ENCODE results near the gene DHX30.

DHX30 gene

DNA sequence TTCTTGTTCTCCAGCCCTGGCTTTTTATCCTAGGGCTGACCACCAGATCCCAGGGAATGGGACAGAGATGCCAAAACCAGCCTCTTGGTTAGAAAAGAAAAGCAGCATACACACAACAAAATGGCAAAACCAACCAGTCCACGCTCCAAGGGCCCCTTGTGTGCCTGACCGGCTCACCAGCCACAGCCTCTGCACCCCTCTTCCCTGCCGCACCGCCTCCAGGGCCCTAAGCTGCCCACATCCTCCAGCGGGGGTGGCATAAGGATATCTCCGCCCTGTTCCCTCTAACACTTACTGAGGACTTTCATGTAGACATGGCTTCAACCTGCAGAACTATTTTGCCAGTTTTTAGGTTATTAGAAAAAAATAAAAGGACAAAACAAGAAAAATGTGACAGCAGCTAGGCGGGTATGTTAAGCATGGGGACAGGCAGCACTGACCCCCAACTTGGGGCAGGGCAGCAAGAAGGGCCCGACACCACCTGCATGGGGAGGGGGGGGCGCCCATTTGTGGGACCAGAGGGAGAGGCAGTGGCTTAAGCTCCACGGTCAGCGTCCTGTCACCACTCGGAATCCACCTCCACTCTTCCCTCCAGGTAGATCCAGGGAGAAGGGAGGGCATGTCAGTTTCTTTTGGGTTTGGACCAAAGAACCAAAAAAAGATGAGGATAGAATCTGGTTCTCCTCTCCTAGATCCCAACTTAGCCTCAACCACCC is 49.1 kb downstream of the DHX30 start:
- DNase-seq (ENCODE audit: low read depth, low spot score) = no peak

DNA sequence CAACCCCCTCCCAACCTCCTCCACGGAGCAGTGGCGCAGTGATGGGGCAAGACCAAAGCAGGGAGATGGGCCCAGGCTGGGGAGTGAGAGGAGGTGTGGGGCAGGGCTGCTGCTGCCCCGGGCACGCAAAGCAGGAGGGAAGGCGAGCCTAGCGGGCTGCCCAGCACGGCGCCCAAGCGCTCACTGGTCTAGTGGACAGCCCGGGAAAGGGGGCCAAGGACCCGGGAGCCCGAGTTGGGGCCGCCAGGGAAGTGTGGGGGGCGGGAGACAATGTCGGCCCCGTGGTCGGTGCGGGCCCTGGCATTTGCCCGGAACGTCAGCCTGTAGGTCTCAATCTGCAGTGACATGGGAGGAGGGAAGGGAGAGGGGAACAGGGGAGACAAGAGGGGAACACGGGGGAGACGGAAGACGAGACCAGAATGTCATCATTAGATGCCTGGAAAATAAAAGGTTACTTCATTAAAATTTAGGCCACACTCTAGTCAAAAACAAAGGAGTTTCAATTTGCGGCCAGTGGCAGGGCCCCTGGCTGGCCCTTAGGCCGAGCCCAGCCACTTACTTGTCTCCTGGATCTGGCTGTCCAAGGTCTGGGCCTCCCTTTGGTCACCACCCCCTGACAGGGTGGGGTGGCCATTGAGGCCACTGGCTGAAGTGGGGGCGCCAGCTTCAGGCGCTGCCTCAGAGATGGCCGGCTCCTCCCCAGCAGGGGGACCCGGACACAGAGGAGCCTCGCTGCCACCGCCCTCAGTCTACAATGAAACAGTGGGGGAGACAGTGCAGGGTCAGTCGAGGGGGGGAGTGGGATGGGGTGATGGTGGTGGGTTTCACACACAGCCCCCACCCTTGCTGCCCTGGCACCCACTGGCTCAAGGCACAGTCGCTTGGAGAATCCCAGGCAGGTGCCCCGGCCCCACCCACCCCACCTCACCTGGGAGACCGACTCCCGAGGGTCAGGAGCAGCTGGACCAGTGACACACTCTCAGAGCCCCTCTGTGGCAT is 50.0 kb downstream of the DHX30 start:
- no peak for DNase-seq (ENCODE audit: low read depth, low spot score)

DNA sequence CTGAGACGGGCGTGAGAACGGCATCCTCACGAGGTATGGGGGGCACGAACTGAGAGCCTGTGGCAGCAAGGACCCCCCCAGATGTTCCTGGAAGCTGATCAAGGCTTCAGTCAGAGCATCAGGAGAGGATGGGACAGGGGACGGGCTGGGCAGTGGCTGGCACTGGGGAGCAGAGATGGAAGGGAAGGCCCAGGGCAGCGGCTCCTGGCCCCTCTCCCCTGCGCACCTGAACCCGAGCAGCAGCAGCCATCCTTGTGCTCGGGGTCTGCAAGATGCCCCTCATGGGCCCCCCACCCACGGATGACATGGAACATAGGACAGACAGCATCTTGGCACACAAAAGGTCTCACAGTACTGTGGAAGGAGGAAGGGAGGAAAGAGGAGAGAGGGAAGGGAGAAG is 51.3 kb downstream of the DHX30 start:
- DNase-seq (ENCODE audit: low read depth, low spot score) = no peak

DNA sequence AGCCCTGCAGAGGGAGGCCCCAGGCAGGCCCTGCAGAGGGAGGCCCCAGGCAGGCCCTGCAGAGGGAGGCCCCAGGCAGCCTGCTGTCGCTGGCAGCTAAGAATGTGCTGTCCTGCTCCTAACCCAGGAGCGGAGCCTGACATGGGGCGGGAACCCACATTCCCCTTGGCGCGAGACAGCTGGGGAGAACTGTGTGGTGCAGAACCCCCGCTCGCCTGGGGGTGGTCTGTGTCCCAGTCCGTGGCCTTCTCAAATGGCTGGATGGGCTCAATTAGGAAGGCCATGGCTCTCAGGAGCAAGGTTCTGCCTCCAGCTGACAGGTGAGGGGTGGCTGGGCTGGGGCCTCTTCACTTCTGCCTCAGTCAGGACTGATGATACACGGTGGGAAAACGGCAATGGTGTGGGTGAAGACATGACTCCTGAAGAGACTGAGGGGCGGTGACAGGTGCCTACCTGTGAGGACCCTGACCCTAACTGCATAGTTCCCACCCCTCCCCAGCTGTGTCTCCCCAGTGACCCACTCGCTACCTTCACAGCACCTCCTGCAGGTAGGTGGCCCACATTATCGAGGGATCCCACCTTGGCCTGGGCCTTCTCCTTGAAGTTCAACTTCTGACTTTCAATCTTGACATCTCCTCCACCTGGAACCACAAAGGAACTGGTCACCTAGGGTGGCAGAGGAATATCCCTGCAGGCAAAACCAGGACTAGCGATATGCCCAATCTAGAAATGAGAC is 52.0 kb downstream of the DHX30 start:
- DNase-seq (ENCODE audit: low read depth, low spot score) = no peak

DNA sequence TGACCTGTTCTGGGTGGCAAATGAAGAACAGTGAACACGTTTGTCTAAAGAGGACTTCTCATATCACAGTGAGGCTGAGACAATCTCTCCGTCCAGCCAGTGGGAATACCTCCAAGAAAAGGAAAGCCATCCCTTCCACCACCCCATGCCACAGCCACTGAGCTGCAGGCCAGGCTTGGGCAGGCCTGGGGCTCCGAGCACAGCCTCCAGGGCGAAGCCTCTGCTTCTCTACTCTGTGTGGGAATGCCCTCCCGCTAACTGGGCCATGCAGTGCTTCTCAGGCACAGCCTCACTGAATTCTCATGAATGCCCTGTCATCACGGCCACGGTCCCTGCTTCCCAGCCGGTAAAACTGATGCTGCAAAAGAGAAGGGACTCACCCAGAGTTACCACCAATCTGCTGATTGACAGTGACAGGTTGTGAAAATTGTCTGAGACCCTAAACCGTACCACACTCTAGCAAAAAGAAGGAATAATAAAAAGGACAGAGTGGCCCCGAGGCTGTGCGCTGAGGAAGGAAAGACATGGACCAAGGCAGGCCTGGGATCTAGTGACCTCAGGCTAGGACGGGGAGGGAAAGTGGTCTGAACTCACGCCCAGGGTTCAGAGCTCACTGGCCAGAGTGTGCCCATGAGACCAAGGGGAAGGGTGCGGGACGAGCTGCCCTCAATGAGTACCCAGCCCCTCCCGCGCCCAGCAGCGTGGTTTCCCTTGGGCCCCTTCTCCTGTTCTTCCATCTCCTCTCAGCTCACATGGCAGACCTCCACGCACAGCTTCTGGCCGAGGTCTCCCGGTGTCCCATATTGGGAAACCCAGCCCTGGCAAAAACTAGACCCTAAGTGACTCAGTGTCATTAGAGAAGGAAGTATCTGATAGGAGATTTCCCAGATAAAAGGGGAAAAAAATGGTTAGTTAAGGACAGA is 52.8 kb downstream of the DHX30 start:
- no peak for DNase-seq (ENCODE audit: low read depth, low spot score)

DNA sequence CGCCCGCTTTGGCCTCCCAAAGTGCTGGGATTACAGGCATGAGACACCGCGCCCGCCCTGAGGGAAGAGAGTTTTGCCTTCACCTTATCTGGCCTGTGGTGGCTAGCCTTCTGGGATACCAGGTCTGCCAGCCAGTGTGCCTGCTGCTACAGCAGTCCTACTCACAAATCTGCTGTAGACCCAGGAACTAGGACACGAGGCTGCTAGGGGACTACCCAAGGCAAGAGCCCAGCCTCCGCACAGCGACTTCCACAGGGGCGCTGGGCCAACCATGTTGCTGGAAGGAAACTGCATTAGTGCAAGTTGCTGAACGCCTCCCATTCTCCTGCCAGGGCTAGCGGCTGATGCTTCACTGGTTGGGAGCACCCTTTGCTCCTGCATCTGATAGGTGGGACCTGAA is 53.7 kb downstream of the DHX30 start:
- DNase-seq (ENCODE audit: low read depth, low spot score) = no peak

GRCh38 chr3:47857151-47857550 is 54.2 kb downstream of the DHX30 start:
- no peak for DNase-seq (ENCODE audit: low read depth, low spot score)

DNA sequence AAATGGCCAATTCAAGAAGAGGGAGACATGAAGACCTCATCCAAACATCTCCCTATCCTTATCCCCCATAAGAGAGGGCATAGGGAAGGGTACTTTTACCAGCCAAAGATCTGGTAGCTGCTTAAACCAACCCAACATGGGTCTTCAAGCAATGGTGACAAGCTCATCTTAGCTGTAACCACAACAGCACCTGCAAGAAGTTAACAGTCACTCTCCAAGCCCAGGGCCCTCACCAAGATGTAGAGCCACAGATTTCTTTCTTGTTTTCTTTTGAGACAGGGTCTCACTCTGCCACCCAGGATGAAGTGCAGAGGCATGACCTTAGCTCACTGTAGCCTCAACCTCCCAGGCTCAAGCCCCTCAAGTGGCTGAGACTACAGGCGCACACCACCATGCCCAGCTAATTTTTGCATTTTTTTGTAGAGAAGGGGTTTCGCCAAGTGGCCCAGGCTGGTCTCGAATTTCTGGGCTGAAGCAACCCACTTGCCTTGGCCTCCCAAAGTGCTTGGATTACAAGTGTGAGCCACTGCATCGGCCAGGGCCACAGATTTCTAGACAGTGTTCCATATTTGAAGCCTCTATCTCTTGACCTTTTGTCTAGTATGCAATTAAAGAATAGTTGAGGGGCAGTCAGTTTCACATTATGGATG is 57.1 kb downstream of the DHX30 start:
- DNase-seq (ENCODE audit: low read depth, low spot score) = no peak

GRCh38 chr3:47863391-47864128 is 60.6 kb downstream of the DHX30 start:
- DNase-seq (ENCODE audit: low read depth, low spot score) = no peak

- no peak for DNase-seq (ENCODE audit: low read depth, low spot score)
These were observed 62.3 kb downstream of the DHX30 start for GRCh38 chr3:47865192-47865591.

DNA sequence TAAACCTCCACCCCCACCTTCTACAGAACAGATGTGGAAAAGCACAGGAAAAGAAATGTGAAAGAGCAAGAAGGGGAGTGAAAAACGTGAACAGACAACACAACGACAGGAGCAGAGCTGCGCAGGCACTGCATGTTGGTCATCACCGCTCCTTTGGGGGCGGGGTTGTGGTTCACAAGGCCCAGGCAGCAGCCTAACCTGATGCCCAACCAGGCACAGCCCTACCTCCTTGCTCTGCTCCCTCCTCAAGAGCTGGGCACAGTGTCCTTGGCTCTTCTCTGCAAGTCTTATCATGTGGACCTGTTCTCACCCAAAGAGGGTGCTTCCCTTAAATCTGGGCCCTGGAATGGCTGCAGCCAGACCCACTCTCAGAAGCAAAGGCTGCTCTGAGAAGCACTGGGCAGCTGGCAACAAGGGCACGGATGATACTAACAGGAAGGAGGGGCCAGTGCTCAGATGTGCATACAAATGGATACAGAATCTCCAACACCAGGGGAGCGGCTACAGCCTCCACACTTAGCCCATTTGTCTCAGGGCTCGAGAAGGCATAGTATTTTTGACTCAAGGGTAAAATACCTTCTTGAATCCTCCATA is 64.6 kb downstream of the DHX30 start:
- DNase-seq (ENCODE audit: low read depth, low spot score) = no peak

- no peak for DNase-seq (ENCODE audit: low read depth, low spot score)
These were observed 65.4 kb downstream of the DHX30 start for GRCh38 chr3:47868306-47868705.

GRCh38 chr3:47870156-47870555 is 67.2 kb downstream of the DHX30 start:
- DNase-seq (ENCODE audit: low read depth, low spot score) = no peak

DNA sequence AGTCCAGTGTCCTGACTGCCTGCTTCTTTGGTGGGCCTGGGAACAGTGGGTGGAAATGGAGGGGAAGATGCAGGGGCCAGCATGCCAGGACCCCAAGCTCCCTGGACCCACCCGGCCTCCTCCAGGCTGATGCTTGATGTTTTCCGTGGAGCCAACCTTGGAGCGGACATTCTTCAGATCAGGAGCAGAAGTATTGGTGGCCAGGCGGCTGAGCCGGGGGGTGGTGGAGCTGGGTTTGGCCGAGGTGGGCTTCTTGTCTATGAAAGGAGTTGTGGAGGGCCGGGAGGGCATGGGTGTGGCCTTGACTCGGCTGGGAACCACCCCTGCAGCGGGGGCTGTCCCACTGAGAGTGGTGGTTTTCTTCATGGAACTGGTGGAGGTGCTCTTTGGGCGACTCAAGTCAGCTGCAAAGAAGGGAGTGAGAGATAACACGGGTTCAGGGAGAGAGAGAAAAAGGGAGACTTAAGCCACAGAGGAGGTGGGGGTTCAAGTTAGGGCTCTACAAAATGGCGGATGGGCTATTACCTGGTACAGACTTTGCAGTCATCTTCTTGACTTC is 67.8 kb downstream of the DHX30 start:
- DNase-seq (ENCODE audit: low read depth, low spot score) = no peak

DNA sequence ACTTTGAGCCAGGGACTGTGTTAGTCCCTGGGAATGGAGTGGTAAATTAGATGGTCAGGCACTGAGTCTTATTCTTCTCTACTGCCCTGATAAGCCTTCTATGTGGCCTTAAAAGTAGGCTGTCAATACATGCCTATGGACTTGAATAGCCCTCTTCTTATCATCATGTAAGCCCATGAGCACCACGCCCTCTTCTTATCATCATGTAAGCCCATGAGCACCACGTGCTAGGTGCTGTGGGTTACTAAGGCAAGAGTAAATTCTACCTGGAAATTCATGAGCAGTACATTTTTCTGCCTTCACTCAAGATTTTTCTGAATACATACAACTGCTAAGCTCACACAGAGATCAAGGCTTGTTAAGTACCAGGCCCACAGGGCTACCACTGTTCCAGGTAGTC is 68.5 kb downstream of the DHX30 start:
- no peak for DNase-seq (ENCODE audit: low read depth, low spot score)

DNA sequence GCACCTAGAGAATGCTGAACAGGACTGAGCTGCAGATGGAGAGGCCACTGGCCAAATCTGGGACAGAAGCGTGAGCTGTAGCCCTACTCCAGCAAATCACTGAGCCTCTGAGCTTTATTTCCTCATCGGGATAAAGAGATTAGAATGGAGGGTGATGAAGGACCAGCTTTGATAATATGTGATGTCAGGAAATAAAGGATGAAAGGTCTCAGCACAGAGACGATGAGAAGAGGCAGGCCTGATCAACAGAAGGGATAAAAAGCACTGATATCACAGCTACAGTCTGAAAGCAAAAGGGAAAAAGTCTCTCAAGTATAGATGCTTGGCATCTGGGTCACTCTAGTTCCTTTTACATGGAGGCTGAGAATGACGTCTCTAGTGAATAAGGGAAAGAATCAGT is 70.0 kb downstream of the DHX30 start:
- DNase-seq (ENCODE audit: low read depth, low spot score) = no peak

DNA sequence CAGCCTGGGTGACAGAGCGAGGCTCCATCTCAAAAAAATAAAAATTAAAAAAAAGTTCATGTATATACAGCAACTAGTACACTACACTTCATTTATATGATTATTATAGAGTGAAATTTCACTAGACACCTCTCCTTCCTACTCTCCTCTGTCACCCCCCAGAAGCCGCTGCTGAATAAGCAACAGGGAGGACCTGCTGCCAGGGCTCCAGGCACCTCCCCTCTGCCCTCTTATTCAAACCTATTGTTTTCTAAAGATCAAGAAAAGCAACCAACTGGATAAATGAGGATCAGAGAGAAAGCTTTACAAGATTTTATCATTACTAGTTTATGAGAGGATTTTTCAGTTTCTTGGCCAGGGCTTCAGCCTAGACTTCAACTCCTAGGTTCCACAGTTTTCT is 71.5 kb downstream of the DHX30 start:
- no peak for DNase-seq (ENCODE audit: low read depth, low spot score)

- no peak for DNase-seq (ENCODE audit: low read depth, low spot score)
These were observed 72.0 kb downstream of the DHX30 start for GRCh38 chr3:47874913-47875312.

DNA sequence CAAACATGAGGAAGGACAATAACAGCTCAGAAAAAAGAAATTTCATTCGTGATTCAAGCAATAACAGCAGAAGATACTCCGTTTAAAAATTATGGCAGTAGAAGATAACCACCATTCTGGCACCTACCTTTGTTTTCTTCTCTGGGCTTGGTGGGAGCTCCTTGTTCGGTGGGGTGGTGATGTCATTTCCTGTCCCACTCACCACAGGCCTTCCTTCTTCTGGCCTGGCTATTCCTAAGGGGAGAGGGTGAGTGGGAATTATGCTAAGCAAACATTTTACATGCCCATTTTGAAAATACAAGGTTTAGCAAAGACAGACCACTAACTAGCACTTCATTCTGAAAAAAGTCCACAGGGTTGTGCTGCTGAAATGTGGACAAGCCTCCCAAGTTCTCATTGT is 74.4 kb downstream of the DHX30 start:
- DNase-seq (ENCODE audit: low read depth, low spot score) = no peak

Measured in smooth muscle cell of the brain vasculature (primary cell).